PC-3 (cell line): ENCODE data around the gene PIEZO1.

Experiments used
- CTCF ChIP-seq: fragments of 300-600 bp; sonication (generic); conservative IDR thresholded peaks from 2 replicates; pipeline ENCODE4 v1.5.1; 2017; ENCODE audit warnings: antibody characterized with exemption, low read depth, mild to moderate bottlenecking, low read length
- EZH2phosphoT487 ChIP-seq: fragments of 300-600 bp; sonication (generic); IDR thresholded peaks from 2 replicates; pipeline ENCODE4 v1.6.1; 2018; ENCODE audit warnings: mild to moderate bottlenecking, antibody characterized with exemption, low read length, borderline replicate concordance

- TF ChIP-seq CTCF (no peak), EZH2phosphoT487 (no peak)
These were observed 44.3 kb downstream of the PIEZO1 start for GRCh38 chr16:88740727-88741055.
